SK-N-SH (cell line): ENCODE data around the gene MACROD1. TPM values are rescaled to one million over a fixed set of nuclear protein-coding genes. Genes with fewer than 3 reads are reported as not detected.
A peak's percentile ranks its signal among the peaks of the same experiment; 100 is the strongest.

Experiments
- CTCF ChIA-PET: fragments of 300-600, 350-600 bp; formaldehyde crosslinking; extraction: SDS; loops from one replicate; lab custom pipeline; 2021; lab: Yijun Ruan, JAX
- POLR2A ChIA-PET: fragments of 350-600 bp; sonication (Branson Sonifier 250); formaldehyde crosslinking; extraction: SDS; loops from one replicate; lab custom pipeline; 2020; ENCODE audit warnings: antibody characterized with exemption, inconsistent platforms; lab: Yijun Ruan, JAX
- DNase-seq: peaks from one replicate; pipeline ENCODE4 v3.0.0; 2012
- H2AFZ ChIP-seq: fragments of 200-600 bp; sonication (generic); 2 replicates; pipeline ENCODE4 v1.8.1; 2016; ENCODE audit warnings: antibody characterized with exemption, mild to moderate bottlenecking, low read depth
- H3F3A ChIP-seq: fragments of 200-600 bp; sonication (generic); replicated peaks from 2 replicates; pipeline ENCODE3; 2016; ENCODE audit warnings: antibody characterized with exemption, mild to moderate bottlenecking; ENCODE audit not compliant: insufficient read depth
- H3K27ac ChIP-seq, 2 experiments: fragments of 200-500 bp in 1 of 2; fragments of 200-600 bp in 1 of 2; sonication (Bioruptor generic) in 1 of 2; sonication (generic), shearing (Covaris generic) in 1 of 2; 2 replicates each; pipeline versions ENCODE4 v1.5.1 to v1.6.1; 2014 to 2016; ENCODE audit warnings: low read depth in 2 of 2, inconsistent platforms in 1 of 2, low read length in 1 of 2, mild to moderate bottlenecking in 1 of 2, mixed read lengths in 1 of 2
- H3K27me3 ChIP-seq: fragments of 200-600 bp; sonication (generic), shearing (Covaris generic); 2 replicates; pipeline ENCODE4 v1.6.1; 2016; ENCODE audit warnings: mixed run types; ENCODE audit not compliant: insufficient read depth
- H3K36me3 ChIP-seq, 2 experiments: fragments of 200-500 bp in 1 of 2; fragments of 200-600 bp in 1 of 2; sonication (Bioruptor generic) in 1 of 2; sonication (generic) in 1 of 2; replicated peaks in 1 of 2; 2 replicates each; pipeline versions ENCODE3 to v1.5.1; 2014 to 2016; ENCODE audit warnings: low read length in 1 of 2, mild to moderate bottlenecking in 1 of 2; ENCODE audit not compliant: insufficient read depth in 2 of 2, control insufficient read depth in 1 of 2
- H3K4me1 ChIP-seq, 2 experiments: fragments of 200-500 bp in 1 of 2; fragments of 200-600 bp in 1 of 2; sonication (Bioruptor generic) in 1 of 2; sonication (generic), shearing (Covaris generic) in 1 of 2; 2 replicates each; pipeline versions ENCODE4 v1.5.1 to v1.6.1; 2014 to 2016; ENCODE audit warnings: low read depth in 1 of 2, low read length in 1 of 2, mixed run types in 1 of 2; ENCODE audit not compliant: insufficient read depth in 2 of 2, control insufficient read depth in 1 of 2
- H3K4me2 ChIP-seq: fragments of 200-600 bp; sonication (generic), shearing (Covaris generic); 2 replicates; pipeline ENCODE4 v1.6.1; 2017; ENCODE audit warnings: mixed run types
- H3K4me3 ChIP-seq, 2 experiments: fragments of 200-500 bp in 1 of 2; fragments of 200-600 bp in 1 of 2; sonication (Bioruptor generic) in 1 of 2; sonication (generic), shearing (Covaris generic) in 1 of 2; 2 replicates each; pipeline versions ENCODE4 v1.5.1 to v1.8.1; 2014 to 2016; ENCODE audit warnings: low read depth in 2 of 2, inconsistent platforms in 1 of 2, low read length in 1 of 2, mild to moderate bottlenecking in 1 of 2, mixed read lengths in 1 of 2, moderate library complexity in 1 of 2
- H3K79me2 ChIP-seq: fragments of 200-600 bp; sonication (generic); 2 replicates; pipeline ENCODE4 v1.8.1; 2017; ENCODE audit warnings: mild to moderate bottlenecking; ENCODE audit not compliant: insufficient read depth
- H3K9ac ChIP-seq: fragments of 200-600 bp; sonication (generic); 2 replicates; pipeline ENCODE4 v1.6.1; 2017; ENCODE audit warnings: mixed run types
- H3K9me2 ChIP-seq: fragments of 200-600 bp; sonication (generic); 2 replicates; pipeline ENCODE4 v1.6.1; 2017; ENCODE audit warnings: mixed run types
- H3K9me3 ChIP-seq: fragments of 200-600 bp; sonication (generic); 2 replicates; pipeline ENCODE4 v1.6.1; 2017; ENCODE audit warnings: mixed run types, mild to moderate bottlenecking, moderate library complexity
- H4K20me1 ChIP-seq: fragments of 200-600 bp; sonication (generic); 2 replicates; pipeline ENCODE4 v1.6.1; 2017; ENCODE audit warnings: mild to moderate bottlenecking, mixed run types; ENCODE audit not compliant: insufficient read depth
- CHD2 ChIP-seq: fragments of 150-350 bp; IDR thresholded peaks from 2 replicates; pipeline ENCODE4 v1.6.1; 2018; ENCODE audit warnings: low read length; ENCODE audit not compliant: partially characterized antibody
- CTCF ChIP-seq: fragments of 200-600 bp; sonication (generic); IDR thresholded peaks from 2 replicates; pipeline ENCODE4 v1.6.1; 2017; ENCODE audit warnings: antibody characterized with exemption, mild to moderate bottlenecking, moderate library complexity
- EZH2phosphoT487 ChIP-seq: fragments of 200-600 bp; sonication (generic); IDR thresholded peaks from 2 replicates; pipeline ENCODE4 v1.6.1; 2017; ENCODE audit warnings: low read depth, mixed run types, mild to moderate bottlenecking, antibody characterized with exemption, moderate library complexity, borderline replicate concordance
- FOSL2 ChIP-seq: IDR thresholded peaks from 2 replicates; pipeline ENCODE4 v1.4.0; 2012; ENCODE audit warnings: low read depth, mild to moderate bottlenecking, moderate library complexity, borderline replicate concordance
- FOXJ3 ChIP-seq: sonication (generic); formaldehyde crosslinking; IDR thresholded peaks from 2 replicates; pipeline ENCODE4 v1.5.1; 2020; ENCODE audit warnings: mild to moderate bottlenecking, missing genetic modification reagents
- GABPA ChIP-seq: IDR thresholded peaks from 2 replicates; pipeline ENCODE4 v1.4.0; 2012; ENCODE audit warnings: low read depth, mild to moderate bottlenecking
- GATA2 ChIP-seq: sonication (generic); formaldehyde crosslinking; IDR thresholded peaks from 2 replicates; pipeline ENCODE4 v1.5.0; 2020; ENCODE audit warnings: mild to moderate bottlenecking, missing genetic modification reagents
- JUND ChIP-seq: IDR thresholded peaks from 2 replicates; pipeline ENCODE4 v1.4.0; 2012
- NFIC ChIP-seq: IDR thresholded peaks from 2 replicates; pipeline ENCODE4 v1.4.0; 2012; ENCODE audit warnings: borderline replicate concordance
- NRF1 ChIP-seq: IDR thresholded peaks from 2 replicates; pipeline ENCODE4 v1.6.1; 2012; ENCODE audit warnings: low read depth, mild to moderate bottlenecking, low read length
- PBX3 ChIP-seq: IDR thresholded peaks from 2 replicates; pipeline ENCODE4; 2012
- POLR2AphosphoS5 ChIP-seq: IDR thresholded peaks from 2 replicates; pipeline ENCODE4 v1.6.1; 2012; ENCODE audit warnings: low read depth, low read length
- RAD21 ChIP-seq: IDR thresholded peaks from 2 replicates; pipeline ENCODE4 v1.6.1; 2012; ENCODE audit warnings: mild to moderate bottlenecking, low read length
- RFX5 ChIP-seq: IDR thresholded peaks from 2 replicates; pipeline ENCODE4 v1.6.1; 2012; ENCODE audit warnings: mild to moderate bottlenecking, improper control_type of control experiment, low read length
- SIN3A ChIP-seq: IDR thresholded peaks from 2 replicates; pipeline ENCODE4 v1.6.1; 2012; ENCODE audit warnings: low read depth, mild to moderate bottlenecking, low read length, moderate library complexity, borderline replicate concordance
- TCF12 ChIP-seq: IDR thresholded peaks from 2 replicates; pipeline ENCODE4 v1.4.0; 2012
- USF2 ChIP-seq: fragments of 150-350 bp; IDR thresholded peaks from 2 replicates; pipeline ENCODE4 v1.6.1; 2017; ENCODE audit warnings: antibody characterized with exemption, low read length, low read depth, borderline replicate concordance
- YY1 ChIP-seq: IDR thresholded peaks from 2 replicates; pipeline ENCODE4 v1.4.0; 2012; ENCODE audit warnings: low read depth, mild to moderate bottlenecking
- ZBTB33 ChIP-seq: IDR thresholded peaks from 2 replicates; pipeline ENCODE4 v1.4.0; 2012; ENCODE audit warnings: low read depth, borderline replicate concordance
- WGBS: methylation state at CpG from one replicate; pipeline ENCODE4 v1.1.6; 2017; ENCODE audit warnings: low lambda C conversion rate; 5-methylcytosine and 5-hydroxymethylcytosine counted together
- polyA plus RNA-seq, 3 experiments: library from polyadenylated mRNA; depleted of rRNA; stranded (reverse); fragments of >200 nt; gene quantifications; 2 replicates each; pipeline ENCODE4 v1.2.3, GENCODE V29; 2012

The MACROD1 gene
- polyA plus RNA-seq, 1 of the 3 experiments (the other 2 are of a cell fraction) = 49.1 TPM

GRCh38 chr11:64104632-64105031 lies 61.3 kb downstream of the MACROD1 start (continued):
- TF ChIP-seq CHD2 (no peak), GABPA (no peak), SIN3A (no peak), ZBTB33 (no peak), FOXJ3 (CRISPR knock-in tag) (no peak), POLR2AphosphoS5 (no peak), EZH2phosphoT487 (no peak), CTCF (no peak), NRF1 (no peak), RAD21 (no peak)

GRCh38 chr11:64103277-64103985 lies 62.5 kb downstream of the MACROD1 start:
- no peaks in the 10 kb centered on the region for H3K9me3 ChIP-seq
- no peaks in the 10 kb centered on the region for H3K27me3 ChIP-seq
- peak overlapping the region in 1 of 2 experiments; percentile 51; a peak in 1 of 4 replicates for H3K27ac ChIP-seq
- peaks cover 0 to 81% of the 10 kb centered on the region in 2 experiments; a peak in 2 of 4 replicates for H3K4me1 ChIP-seq
- no peaks in the 10 kb centered on the region for H3F3A ChIP-seq
- WGBS = 83% methylated on average over 5 of the region's 13 CpGs
- no peaks in the 10 kb centered on the region for H4K20me1 ChIP-seq
- no peaks in the 10 kb centered on the region for H3K9me2 ChIP-seq
- ChIA-PET CTCF (interaction anchor here (0.5 to 3.5 kb wide), 7 partner anchors 29 to 266 kb away, joined by 3 to 14 read pairs (median 3); no protein-coding TSS in a partner anchor), POLR2A (interaction anchor here (0.6 kb wide), 1 partner anchor 17 kb away, joined by 3 read pairs; no protein-coding TSS in a partner anchor)
- no peak for TF ChIP-seq YY1
- TF ChIP-seq GABPA = no peak
- TF ChIP-seq TCF12 = no peak
- no peak for TF ChIP-seq NRF1
- no peak for TF ChIP-seq EZH2phosphoT487
- no peak for TF ChIP-seq CHD2
- TF ChIP-seq NFIC = no peak
- no peak for TF ChIP-seq GATA2
- TF ChIP-seq POLR2AphosphoS5 = no peak
- TF ChIP-seq JUND = no peak
- no peak for TF ChIP-seq RFX5
- no peak for TF ChIP-seq USF2
- no peak for TF ChIP-seq PBX3
- no peak for TF ChIP-seq FOSL2
- no peak overlapping the region for H3K4me2 ChIP-seq
- H2AFZ ChIP-seq = no peak overlapping the region
- no peak for DNase-seq
- no peaks in the 10 kb centered on the region for H3K79me2 ChIP-seq
- H3K4me3 ChIP-seq = no peak overlapping the region
- H3K36me3 ChIP-seq = no peaks in the 10 kb centered on the region
- H3K9ac ChIP-seq = no peak overlapping the region
